GM12891 (cell line): Measurements from ENCODE around the gene CLEC3A.

ENCODE experiments used
- DNase-seq: peaks from one replicate; pipeline ENCODE4 v3.0.0; 2011; ENCODE audit warnings: low spot score; ENCODE audit not compliant: insufficient read length
- FAIRE-seq: peaks from 2 replicates; lab custom pipeline; 2011; peaks lifted over from hg19 to GRCh38; lab: Jason Lieb, UNC
- PAX5 ChIP-seq: IDR thresholded peaks from 2 replicates; pipeline ENCODE4 v1.6.1; 2011; ENCODE audit warnings: low read length, moderate library complexity, mild to moderate bottlenecking; ENCODE audit not compliant: insufficient read depth, severe bottlenecking
- POLR2A ChIP-seq: IDR thresholded peaks from 2 replicates; pipeline ENCODE4 v1.6.1; 2011; ENCODE audit warnings: low read depth, low read length, control low read depth
- POLR2AphosphoS5 ChIP-seq: IDR thresholded peaks from 2 replicates; pipeline ENCODE4 v1.6.1; 2011; ENCODE audit warnings: low read depth, low read length, control low read depth
- POU2F2 ChIP-seq: IDR thresholded peaks from 2 replicates; pipeline ENCODE4 v1.6.1; 2011; ENCODE audit warnings: low read depth, mild to moderate bottlenecking, control low read depth, low read length, moderate library complexity
- SPI1 ChIP-seq: IDR thresholded peaks from 2 replicates; pipeline ENCODE4 v1.6.1; 2011; ENCODE audit warnings: low read depth, low read length, control low read depth
- TAF1 ChIP-seq: IDR thresholded peaks from 2 replicates; pipeline ENCODE4 v1.6.1; 2011; ENCODE audit warnings: low read depth, low read length, control low read depth

CLEC3A gene

GRCh38 chr16:77993111-77993985 lies 29.0 kb upstream of the CLEC3A start:
- FAIRE-seq (no peak), DNase-seq (no peak)
- TF ChIP-seq PAX5 (no peak), POLR2AphosphoS5 (no peak), TAF1 (no peak), SPI1 (no peak), POLR2A (no peak), POU2F2 (no peak)

DNA sequence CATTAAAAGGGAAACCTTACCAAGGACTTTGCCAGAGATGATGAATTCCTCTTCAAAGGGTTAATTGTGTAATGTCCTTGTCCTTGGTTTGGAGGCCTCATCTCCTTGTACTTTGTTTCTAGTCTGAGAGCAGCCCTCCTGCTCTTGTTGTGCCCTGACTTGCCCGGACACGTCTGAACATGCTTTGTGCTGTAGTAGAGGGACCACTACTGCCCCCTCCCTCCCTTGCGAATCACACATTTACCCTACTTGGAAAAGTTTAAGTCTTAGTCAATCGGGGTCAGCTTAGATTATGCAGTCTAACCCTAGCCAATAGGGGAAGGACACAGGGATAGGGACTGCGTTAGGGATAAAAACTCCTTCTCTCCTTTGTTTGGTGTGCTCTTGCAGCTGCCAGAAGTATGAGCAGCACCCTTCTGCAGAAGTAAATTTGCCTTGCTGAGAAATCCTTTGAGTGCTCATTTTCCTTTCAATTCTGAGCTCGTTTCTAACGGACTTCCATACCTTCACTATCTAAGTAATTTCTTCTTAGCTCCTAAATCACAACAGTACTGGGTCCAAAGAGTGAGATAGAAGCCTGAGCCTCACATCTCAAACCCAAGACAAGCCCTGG lies 26.4 kb upstream of the CLEC3A start:
- FAIRE-seq (no peak), DNase-seq (no peak)
- TF ChIP-seq POLR2AphosphoS5 (no peak), POLR2A (no peak), POU2F2 (no peak), PAX5 (no peak), SPI1 (no peak), TAF1 (no peak)

DNA sequence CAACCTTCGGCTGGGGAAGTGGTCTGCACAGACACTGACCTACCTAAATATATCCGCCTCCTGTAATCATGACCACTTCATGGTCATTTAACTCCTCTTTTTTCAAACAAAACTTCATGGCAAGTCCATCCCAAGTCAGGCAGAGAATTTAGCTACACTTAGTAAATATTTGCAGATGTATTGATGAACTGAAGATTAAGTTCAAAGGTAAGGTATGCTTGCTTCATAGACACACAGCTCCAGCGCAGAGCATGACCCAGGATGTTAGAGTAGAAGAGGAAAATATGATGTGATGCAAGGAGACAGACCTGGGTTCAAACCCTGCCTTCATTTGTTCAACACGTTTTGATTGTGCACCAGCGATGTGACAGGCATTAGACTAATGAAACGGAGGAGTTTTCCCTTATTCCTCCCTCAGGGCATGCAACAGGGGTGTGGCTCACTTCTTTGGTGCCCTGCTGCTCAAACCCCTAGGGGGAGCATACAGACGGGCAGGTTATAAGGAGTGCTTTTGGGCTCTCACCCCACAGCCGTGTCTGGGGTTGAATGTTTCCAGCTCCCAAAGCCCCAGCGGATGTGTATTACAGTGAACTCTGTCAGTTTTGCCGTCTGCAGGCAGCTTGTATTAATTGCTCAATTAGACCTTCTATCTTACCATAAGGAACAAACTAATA lies 23.9 kb upstream of the CLEC3A start:
- no peak for DNase-seq

GRCh38 chr16:78001451-78002025 lies 20.8 kb upstream of the CLEC3A start:
- FAIRE-seq (no peak), DNase-seq (no peak)
- TF ChIP-seq SPI1 (no peak), POLR2A (no peak), PAX5 (no peak), POLR2AphosphoS5 (no peak), TAF1 (no peak), POU2F2 (no peak)

More for the DNA sequence above, 23.9 kb upstream of the CLEC3A start:
- TF ChIP-seq POLR2AphosphoS5 (no peak), SPI1 (no peak), PAX5 (no peak), TAF1 (no peak), POLR2A (no peak), POU2F2 (no peak)
- FAIRE-seq = no peak

GRCh38 chr16:78002915-78003538 lies 19.3 kb upstream of the CLEC3A start:
- FAIRE-seq (peak; percentile 95), DNase-seq (peak; percentile 56)
- TF ChIP-seq POLR2A (no peak), TAF1 (no peak), POU2F2 (no peak), PAX5 (no peak), SPI1 (no peak), POLR2AphosphoS5 (no peak)

GRCh38 chr16:78004517-78004916 lies 17.8 kb upstream of the CLEC3A start:
- FAIRE-seq (no peak), DNase-seq (no peak)
- TF ChIP-seq POLR2A (no peak), PAX5 (no peak), POU2F2 (no peak), POLR2AphosphoS5 (no peak), SPI1 (no peak), TAF1 (no peak)

DNA sequence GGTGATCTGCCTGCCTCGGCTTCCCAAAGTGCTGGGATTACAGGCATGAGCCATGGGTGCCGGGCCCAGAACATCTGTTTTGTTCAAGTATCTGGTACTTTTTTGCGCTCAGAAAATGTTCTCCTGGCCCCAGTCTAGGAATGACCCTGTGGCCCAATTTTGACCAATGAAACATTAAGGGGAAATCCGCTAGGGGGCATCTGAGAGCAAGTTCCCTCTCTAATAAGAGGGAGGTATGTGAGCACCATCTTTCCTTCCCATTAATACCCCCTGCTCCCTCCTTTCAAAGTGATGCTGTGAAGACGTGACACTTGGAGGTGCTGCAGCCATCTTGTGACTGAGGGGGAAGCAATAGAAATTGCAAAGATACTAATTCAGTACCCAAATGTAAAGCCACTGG lies 16.5 kb upstream of the CLEC3A start:
- DNase-seq (no peak), FAIRE-seq (no peak)

GRCh38 chr16:78007121-78007520 lies 15.2 kb upstream of the CLEC3A start:
- no peak for FAIRE-seq
- no peak for TF ChIP-seq POLR2A
- TF ChIP-seq SPI1 = no peak
- no peak for TF ChIP-seq TAF1
- TF ChIP-seq POLR2AphosphoS5 = no peak
- TF ChIP-seq PAX5 = no peak
- no peak for TF ChIP-seq POU2F2
- DNase-seq = no peak

More for the DNA sequence above, 16.5 kb upstream of the CLEC3A start:
- TF ChIP-seq POU2F2 (no peak), POLR2A (no peak), PAX5 (no peak), TAF1 (no peak), POLR2AphosphoS5 (no peak), SPI1 (no peak)
